GM21529 (cell line): ENCODE results near the gene SLC8A2.

ENCODE experiments used
- ATAC-seq: cut with Tn5 transposase; IDR thresholded peaks from one replicate; pipeline ENCODE4 v1.9.1; 2021; ENCODE audit not compliant: unreplicated experiment

The SLC8A2 gene

GRCh38 chr19:47432091-47432490, 39.6 kb downstream of the SLC8A2 start:
- ATAC-seq: no peak

- ATAC-seq: no peak
These were observed 41.5 kb downstream of the SLC8A2 start for GRCh38 chr19:47430041-47430802.

GRCh38 chr19:47429140-47429793, 42.4 kb downstream of the SLC8A2 start:
- ATAC-seq: no peak

GRCh38 chr19:47428177-47428894, 43.4 kb downstream of the SLC8A2 start:
- ATAC-seq: peak; percentile 77

- no peak for ATAC-seq
These were observed 44.2 kb downstream of the SLC8A2 start for GRCh38 chr19:47427241-47428176.

- no peak for ATAC-seq
These were observed 48.4 kb downstream of the SLC8A2 start for GRCh38 chr19:47423203-47423882.

GRCh38 chr19:47422417-47423163, 49.1 kb downstream of the SLC8A2 start:
- no peak for ATAC-seq

GRCh38 chr19:47421844-47422395, 49.8 kb downstream of the SLC8A2 start:
- no peak for ATAC-seq

GRCh38 chr19:47421244-47421786, 50.4 kb downstream of the SLC8A2 start:
- no peak for ATAC-seq

- no peak for ATAC-seq
These were observed 51.9 kb downstream of the SLC8A2 start for GRCh38 chr19:47419789-47420188.

- no peak for ATAC-seq
These were observed 52.5 kb downstream of the SLC8A2 start, which contains the start of gene MEIS3 for GRCh38 chr19:47419030-47419783. MEIS3 (minus strand) TSS chr19:47419527; CDS start chr19:47419081, 446 bp downstream.

GRCh38 chr19:47418692-47419029, 53.0 kb downstream of the SLC8A2 start:
- no peak for ATAC-seq

GRCh38 chr19:47417746-47418691, 53.7 kb downstream of the SLC8A2 start:
- no peak for ATAC-seq

- ATAC-seq: no peak
These were observed 54.5 kb downstream of the SLC8A2 start for GRCh38 chr19:47417107-47417745.

- no peak for ATAC-seq
These were observed 55.1 kb downstream of the SLC8A2 start for GRCh38 chr19:47416643-47416985.

- ATAC-seq: no peak
These were observed 55.6 kb downstream of the SLC8A2 start for GRCh38 chr19:47415953-47416642.
